Activated CD4-positive, alpha-beta T cell treated with anti-CD3 and anti-CD28 coated beads, Interleukin-10, Interleukin-2, amounts not matched to agents 100 ng/mL and 50 ng/mL, durations not matched to agents 16 hours and 8 hours (primary cell): ENCODE data around the gene ADH7.
"Not testable (repeated sequence)": the region's sequence is repeated elsewhere in the genome, so short reads cannot be mapped to it uniquely, and the experiment has no call there.

ENCODE experiments used
- DNase-seq: peaks from one replicate; pipeline ENCODE4 v3.0.0-alpha.2; 2020

ADH7 gene

DNA sequence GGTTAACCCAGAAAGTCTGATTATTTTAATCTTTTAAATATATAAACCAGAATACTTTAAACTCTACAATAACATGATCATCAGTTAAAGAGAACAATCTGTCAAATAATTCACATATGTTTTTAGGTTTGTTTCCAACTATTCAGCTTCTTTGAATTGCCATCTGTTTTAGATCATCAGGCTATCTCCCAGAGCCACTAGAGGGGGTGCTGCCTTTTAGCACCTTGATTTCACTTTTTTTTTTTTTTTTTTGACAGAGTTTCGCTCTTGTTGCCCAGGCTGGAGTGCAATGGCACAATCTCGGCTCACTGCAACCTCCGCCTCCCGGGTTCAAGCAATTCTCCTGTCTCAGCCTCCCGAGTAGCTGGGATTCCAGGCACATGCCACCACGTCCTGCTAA is 57.8 kb downstream of the ADH7 start:
- peak; percentile 5 for DNase-seq

DNA sequence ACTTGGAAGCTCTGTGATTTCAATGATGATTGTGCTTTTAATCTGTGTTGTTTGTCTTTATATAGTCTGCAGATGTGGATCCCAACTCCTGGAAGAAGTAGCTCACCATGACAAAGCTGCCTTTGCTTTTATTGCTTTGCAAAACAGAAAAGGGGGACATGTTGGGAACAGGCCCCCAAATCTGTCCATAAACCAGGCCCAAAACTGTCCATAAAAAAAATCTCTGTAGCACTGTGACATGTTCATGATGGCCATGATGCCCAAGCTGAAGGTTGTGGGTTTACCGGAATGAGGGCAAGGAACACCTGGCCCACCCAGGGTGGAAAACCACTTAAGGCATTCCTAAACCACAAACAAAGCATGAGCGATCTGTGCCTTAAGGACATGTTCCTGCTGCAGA is 62.7 kb downstream of the ADH7 start:
- DNase-seq, result not testable (repeated sequence)

- DNase-seq, result not testable (repeated sequence)
Measured at GRCh38 chr4:99367817-99368216, 67.3 kb downstream of the ADH7 start.

GRCh38 chr4:99366491-99366890 is 68.7 kb downstream of the ADH7 start:
- no peak for DNase-seq

- no peak for DNase-seq
Measured at GRCh38 chr4:99362768-99363167, 72.4 kb downstream of the ADH7 start.
